Heart right ventricle (tissue), 16 donors: ENCODE results near the gene FCN1. TPM values are rescaled to one million over a fixed set of nuclear protein-coding genes. Genes with fewer than 3 reads are reported as not detected.

ENCODE experiments used
- ATAC-seq, 8 donors: fragments of 200-7000 bp; cut with Tn5 transposase; one replicate each; pipeline ENCODE4 v1.9.1; 2020; ENCODE audit warnings: mild to moderate bottlenecking in 8 of 8, moderate library complexity in 8 of 8, moderate number of reproducible peaks in 1 of 8
- DNase-seq, 2 donors: peaks; one replicate each; pipeline ENCODE4 v3.0.0-alpha.2; 2020
- H3K27ac ChIP-seq, 10 donors: fragments of 200-600 bp; sonication (generic) in 2 of 10; one replicate each; pipeline versions ENCODE4 v1.5.0 to v1.8.0; 2020 to 2022; ENCODE audit warnings: mild to moderate bottlenecking in 3 of 10
- H3K27me3 ChIP-seq, 7 donors: fragments of 200-600 bp; one replicate each; pipeline ENCODE4 v1.8.0; 2021 to 2022; ENCODE audit warnings: mild to moderate bottlenecking in 2 of 7
- H3K36me3 ChIP-seq, 9 donors: fragments of 200-600 bp; sonication (generic) in 1 of 9; one replicate each; pipeline versions ENCODE4 v1.5.0 to v1.8.0; 2020 to 2022; ENCODE audit warnings: mild to moderate bottlenecking in 2 of 9
- H3K4me1 ChIP-seq, 9 donors: fragments of 200-600 bp; sonication (generic) in 1 of 9; one replicate each; pipeline versions ENCODE4 v1.5.0 to v1.8.0; 2020 to 2022; ENCODE audit warnings: mild to moderate bottlenecking in 4 of 9
- H3K4me3 ChIP-seq, 10 donors: fragments of 200-600 bp; sonication (generic) in 2 of 10; one replicate each; pipeline versions ENCODE4 v1.5.0 to v1.8.0; 2020 to 2022; ENCODE audit warnings: mild to moderate bottlenecking in 7 of 10, moderate library complexity in 2 of 10
- H3K9me3 ChIP-seq, 11 donors: fragments of 200-600 bp in 10 of 11; sonication (generic) in 2 of 11; one replicate each; pipeline versions ENCODE4 v1.5.0 to v1.8.0; 2013 to 2022; ENCODE audit warnings: mild to moderate bottlenecking in 2 of 11, control low read depth in 1 of 11, moderate library complexity in 1 of 11
- CTCF ChIP-seq, 9 donors: fragments of 200-600 bp; sonication (generic) in 2 of 9; IDR thresholded peaks; one replicate each; pipeline versions ENCODE4 v1.5.0 to v1.8.0; 2021 to 2022; ENCODE audit warnings: antibody characterized with exemption in 9 of 9, mild to moderate bottlenecking in 5 of 9, moderate library complexity in 1 of 9
- WGBS, 2 donors: extraction: QIAGEN DNeasy Blood & Tissue Kit; methylation state at CpG; one replicate each; pipeline ENCODE4 v1.1.7; 2013; ENCODE audit warnings: inconsistent platforms in 1 of 2; 5-methylcytosine and 5-hydroxymethylcytosine counted together
- intact Hi-C, 10 donors: fragments of 100-400 bp; cut with DNase I; formaldehyde crosslinking; loops; one replicate each; pipeline versions ENCODE4 v1.11.1 to v1.14.2; 2022
- polyA plus RNA-seq, 2 donors: library from polyadenylated mRNA; stranded (reverse); fragments of 200-250 nt; gene quantifications; one replicate each; pipeline ENCODE4 v1.2.3, GENCODE V29; 2013
- total RNA-seq, 10 donors: library from RNA; stranded (reverse); fragmentation: NEBNext Ultra II Directional in 3 of 10; extraction: Animal tissue kit (Norgen Biotek cat#: 25700) in 3 of 10; gene quantifications; one replicate each; pipeline versions ENCODE4 v1.2.1 to v1.2.4, GENCODE V29; 2021 to 2023
- donor health status: Arrhythmogenic right ventricular cardiomyopathy.
- donor health status: ischemic (EF 13 %, LVEDD 7.1; RV severe dilation, severe dysfunction).
- donor health status: healthy with polysubstance abuse.
- donor health status: DM: no; HTN: yes; CAD: no.
- donor health status: DM: no; HTN: no; CAD: no.
- donor health status: ischemic (EF 25% LVEDD 6.9; RV normal size, moderate dysfunction).
- donor health status: ischemic (EF 25% LVEDD 5.7; RV mildly dilated, moderate dysfunction).
- donor health status: healthy.
- donor health status: DM: yes; HTN: yes; CAD: no.
- donor health status: Ischemic cardiomyopathy.
- donor health status: ischemic (EF 35%, LVEDD 5.7; RV mildly dilated, moderate dysfunction).
- donor health status: nonischemic (EF 11% LVEDD 7.7; RV severe dilation, severe dysfunction).
- donor health status: DM: yes; HTN: yes; CAD: no.
- donor health status: PGD.
- donor health status: ischemic (EF 29% LVEDD 5.4; RV normal size, mild dysfunction).
- donor health status: nonischemic (EF 23%, LVEDD 6.1; RV moderate dilation, normal function).

Gene FCN1
- total and polyA plus RNA-seq, 12 donors, result 0.97 to 64.7 (median 2.7) TPM

GRCh38 chr9:134940236-134941208, 22.8 kb upstream of the FCN1 start:
- no peak for TF ChIP-seq CTCF (IDR thresholded peaks at IDR 0.05)
- Histone ChIP-seq H3K4me1 (peaks cover 6 to 49% (median 31%) of the 10 kb centered on the region in 9 donors), H3K36me3 (no peaks in the 10 kb centered on the region), H3K27me3 (peaks cover 0 to 75% (median 40%) of the 10 kb centered on the region in 7 donors), H3K27ac (no peak overlapping the region), H3K4me3 (no peak overlapping the region), H3K9me3 (no peaks in the 10 kb centered on the region)
- intact Hi-C loops, result loop anchor here in 1 of 10 donors (5.0 kb wide), 1 partner anchor 43 kb away; no protein-coding TSS in a partner anchor
- 91 to 94% methylated on average over 27 of the region's 27 CpGs for WGBS, 2 donors
- DNase-seq (no peak), ATAC-seq (no peak)

- H3K4me1 ChIP-seq, result peaks cover 4 to 52% (median 28%) of the 10 kb centered on the region in 9 donors
- H3K27me3 ChIP-seq, result peaks cover 0 to 70% (median 40%) of the 10 kb centered on the region in 7 donors
- 89 to 93% methylated on average over 11 of the region's 11 CpGs for WGBS, 2 donors
- no peak overlapping the region for H3K4me3 ChIP-seq
- DNase-seq (no peak), ATAC-seq (no peak)
- no peaks in the 10 kb centered on the region for H3K9me3 ChIP-seq
- intact Hi-C loops, result loop anchor here in 2 of 10 donors (5.0 to 10.0 kb wide), 2 partner anchors 43 to 75 kb away; no protein-coding TSS in a partner anchor
- no peaks in the 10 kb centered on the region for H3K36me3 ChIP-seq
- TF ChIP-seq CTCF (IDR thresholded peaks at IDR 0.05), result no peak
- no peak overlapping the region for H3K27ac ChIP-seq
These were observed 22.1 kb upstream of the FCN1 start for GRCh38 chr9:134939836-134940235.

GRCh38 chr9:134939080-134939733, 21.5 kb upstream of the FCN1 start:
- 84 to 88% methylated on average over 16 of the region's 16 CpGs for WGBS, 2 donors
- Histone ChIP-seq H3K27me3 (peaks cover 0 to 64% (median 37%) of the 10 kb centered on the region in 7 donors), H3K36me3 (no peaks in the 10 kb centered on the region), H3K4me3 (no peak overlapping the region), H3K27ac (no peak overlapping the region), H3K9me3 (no peaks in the 10 kb centered on the region), H3K4me1 (peaks cover 1 to 53% (median 22%) of the 10 kb centered on the region in 9 donors)
- no peak for ATAC-seq
- no peak for DNase-seq
- intact Hi-C loops, result loop anchor here in 1 of 10 donors (10.0 kb wide), 1 partner anchor 76 kb away; no protein-coding TSS in a partner anchor
- TF ChIP-seq CTCF (IDR thresholded peaks at IDR 0.05), result no peak
